HG02852 (cell line): ENCODE measurements around the gene CMKLR1.

ENCODE experiments used
- ATAC-seq: cut with Tn5 transposase; IDR thresholded peaks from one replicate; pipeline ENCODE4 v1.9.1; 2021; ENCODE audit warnings: mild to moderate bottlenecking, moderate library complexity; ENCODE audit not compliant: unreplicated experiment

The CMKLR1 gene

DNA sequence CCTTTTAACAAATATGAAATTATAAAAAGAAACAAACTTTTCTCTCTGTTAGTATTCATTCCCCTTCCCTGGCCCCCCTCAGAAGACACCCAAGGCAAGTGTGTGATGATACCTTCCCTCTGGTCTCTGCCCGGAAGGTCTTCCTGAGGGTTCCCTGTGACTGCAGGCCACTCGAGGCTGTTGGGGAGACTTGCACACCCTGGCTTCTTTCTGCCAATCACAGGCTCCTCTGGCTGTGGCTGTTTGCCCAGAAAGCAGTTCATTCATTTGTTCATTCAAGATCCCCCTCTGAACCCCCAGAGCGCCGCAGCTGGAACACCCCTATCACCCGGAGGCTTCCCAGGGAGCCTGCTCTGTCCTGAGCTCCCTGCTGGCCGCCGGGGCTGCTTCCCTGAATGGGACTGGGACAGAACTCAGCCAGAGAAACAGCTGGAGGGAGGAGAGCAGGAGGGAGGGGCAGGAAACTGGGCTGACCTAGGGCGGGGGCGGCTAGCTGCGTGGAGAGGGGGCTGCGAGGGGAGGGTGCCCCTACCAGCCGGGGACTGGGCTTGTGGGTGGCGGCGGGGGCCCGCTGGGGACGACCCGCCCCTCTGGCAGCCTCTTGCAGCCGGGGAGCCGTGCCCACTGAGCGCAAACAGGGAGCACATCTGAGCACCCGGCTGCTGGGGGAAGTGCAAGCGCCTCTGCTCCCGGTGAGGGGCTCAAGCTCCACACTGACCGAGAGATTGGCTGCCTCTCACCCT lies at the start of gene CMKLR1:
CMKLR1 (minus strand) TSS at position 397 of the 743 bp plus-strand sequence. CDS start 45,720 bp downstream, outside the sequence.
- ATAC-seq: no peak

DNA sequence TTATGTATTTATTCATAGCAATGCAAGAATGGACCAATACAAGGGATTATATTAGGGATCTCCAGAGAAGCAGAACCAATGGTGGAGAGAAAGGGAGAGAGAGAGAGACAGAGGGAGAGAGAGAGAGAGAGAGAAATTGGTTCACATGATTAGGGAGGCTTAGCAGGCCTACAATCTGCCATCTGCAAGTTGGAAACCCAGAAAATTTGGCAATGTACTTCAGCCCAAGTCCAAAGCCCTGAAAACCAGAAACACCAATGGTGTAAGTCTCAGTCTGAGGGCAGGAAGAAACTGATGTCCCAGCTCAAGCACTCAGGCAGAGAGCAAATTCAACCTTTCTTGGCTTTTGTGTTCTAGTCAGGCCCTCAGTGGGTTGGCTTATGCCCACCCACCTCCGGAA lies 48.7 kb upstream of the CMKLR1 start:
- no peak for ATAC-seq

GRCh38 chr12:108386709-108387360 lies 47.7 kb upstream of the CMKLR1 start:
- no peak for ATAC-seq

DNA sequence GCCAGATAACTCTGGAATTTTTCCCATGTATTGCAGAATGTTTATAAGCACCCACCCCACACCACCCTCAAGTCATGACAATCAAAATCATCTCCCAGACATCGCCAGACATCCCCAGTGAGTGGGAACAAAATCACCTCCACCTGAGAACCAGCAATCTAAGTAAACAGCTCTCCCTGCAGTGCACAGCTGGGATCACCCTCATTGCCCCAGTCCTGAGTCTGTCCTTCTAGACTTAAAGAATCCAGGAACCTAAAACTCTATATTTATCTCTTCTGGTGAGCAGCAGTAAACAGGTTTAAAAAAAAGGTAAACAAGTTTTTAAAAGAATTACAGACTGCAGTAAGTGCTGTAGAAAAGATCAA lies 43.3 kb upstream of the CMKLR1 start:
- no peak for ATAC-seq

GRCh38 chr12:108381787-108382436 lies 42.8 kb upstream of the CMKLR1 start:
- ATAC-seq: no peak

DNA sequence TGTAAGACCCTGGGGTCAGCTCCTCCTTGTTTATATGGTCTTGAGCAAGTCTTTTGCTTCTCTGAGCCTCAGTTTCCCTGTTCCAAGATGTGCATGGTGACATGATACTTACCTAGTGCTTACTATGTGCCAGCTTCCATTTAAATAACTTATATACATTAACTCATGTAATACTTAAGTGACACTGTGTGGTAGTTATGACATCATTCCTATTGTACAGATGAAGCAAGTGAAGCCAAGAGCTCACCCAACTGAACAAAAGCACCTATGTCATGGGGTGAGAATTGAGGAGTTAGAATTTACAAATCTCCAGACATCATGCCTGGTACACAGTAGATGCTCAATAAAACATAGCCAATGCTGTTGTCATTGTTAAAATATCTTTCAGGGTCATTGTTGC lies 41.3 kb upstream of the CMKLR1 start:
- ATAC-seq: no peak

- ATAC-seq: no peak
These were observed 40.7 kb upstream of the CMKLR1 start for GRCh38 chr12:108379823-108380222.

GRCh38 chr12:108378926-108379325 lies 39.8 kb upstream of the CMKLR1 start:
- no peak for ATAC-seq

- no peak for ATAC-seq
These were observed 38.1 kb upstream of the CMKLR1 start for GRCh38 chr12:108377260-108377659.

DNA sequence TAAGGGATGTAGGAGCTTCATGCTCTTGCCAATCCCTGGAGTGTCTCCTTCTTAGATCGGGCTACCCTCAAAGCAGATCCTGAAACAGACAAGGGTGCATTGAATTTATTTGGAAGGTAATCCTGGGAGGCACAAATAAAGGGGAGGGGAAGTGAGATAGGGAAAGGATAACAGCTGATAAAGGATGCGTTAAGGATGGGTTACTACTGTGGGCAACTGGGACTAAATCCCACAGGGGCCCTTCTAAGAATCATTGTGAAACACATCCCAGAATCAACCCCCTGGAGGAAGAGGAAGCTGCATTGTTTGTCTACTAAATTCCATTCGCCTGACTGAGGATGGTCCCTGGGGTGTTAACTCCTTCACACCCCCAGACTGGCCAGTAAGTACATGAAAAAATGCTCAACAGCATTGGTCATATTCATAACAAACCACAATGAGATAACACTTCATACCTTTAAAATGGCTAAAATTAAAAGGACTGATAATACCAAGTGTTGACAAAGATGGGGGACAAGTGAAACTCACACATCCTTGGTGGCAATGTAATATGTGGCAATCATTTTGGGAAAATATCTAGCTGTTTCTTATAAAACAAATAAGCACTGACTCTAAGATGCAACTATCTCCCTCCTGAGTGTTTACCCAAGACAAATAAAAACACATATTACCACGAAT lies 37.0 kb upstream of the CMKLR1 start:
- no peak for ATAC-seq

DNA sequence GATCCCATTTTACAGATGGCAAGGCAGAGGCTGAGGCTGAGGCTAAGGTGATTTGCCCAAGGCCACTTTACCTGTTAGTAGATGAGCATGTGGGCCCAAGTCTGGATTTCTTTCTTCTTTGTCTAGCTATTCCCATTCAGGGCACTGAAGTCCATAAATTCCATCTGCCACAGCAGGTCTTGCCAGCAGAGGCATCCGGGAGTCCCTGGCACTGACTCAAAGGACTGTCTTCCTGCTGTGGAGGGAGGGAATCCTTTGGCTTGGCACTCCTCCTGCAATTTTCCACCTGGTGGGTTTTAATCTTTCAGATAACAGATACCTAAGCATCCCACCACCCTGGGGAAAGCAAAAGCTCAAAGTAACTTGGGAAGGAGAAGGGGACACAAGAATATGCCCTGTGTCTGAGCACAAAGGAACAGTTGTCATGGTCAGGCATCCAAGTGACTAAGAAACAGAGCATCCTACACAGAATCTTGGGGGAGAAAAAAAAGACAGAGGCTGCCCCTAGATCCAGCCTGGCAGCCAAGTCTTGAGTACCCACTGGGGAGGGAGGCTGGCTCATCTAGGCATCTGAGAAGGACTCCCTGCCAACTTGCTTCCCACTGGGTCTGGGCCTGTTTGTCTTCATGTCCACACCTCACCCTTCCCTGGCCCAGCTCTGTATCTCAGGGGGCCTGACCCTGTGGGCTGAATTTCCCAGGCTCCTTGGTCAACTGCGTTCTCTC lies 35.6 kb upstream of the CMKLR1 start:
- ATAC-seq: no peak

GRCh38 chr12:108373111-108373510 lies 34.0 kb upstream of the CMKLR1 start:
- no peak for ATAC-seq

GRCh38 chr12:108371801-108372344 lies 32.8 kb upstream of the CMKLR1 start:
- ATAC-seq: no peak

DNA sequence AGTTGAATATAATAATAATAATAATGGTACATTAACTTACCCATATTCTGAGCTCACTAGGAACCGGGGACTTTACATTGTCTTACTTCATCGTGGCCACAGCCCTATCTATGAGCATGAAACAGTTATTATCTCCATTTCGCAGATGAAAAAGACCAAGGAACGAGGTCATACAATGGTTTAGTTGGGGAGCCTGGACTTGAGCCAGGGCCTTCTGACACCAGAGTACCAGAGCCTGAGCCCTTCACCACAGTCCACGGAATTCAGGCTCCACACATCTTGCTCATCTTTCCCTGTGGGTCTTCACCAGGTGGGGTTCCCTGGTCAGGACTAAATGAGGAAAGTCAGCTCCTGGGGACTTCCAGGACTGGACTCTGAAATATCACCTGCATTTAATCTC lies 31.3 kb upstream of the CMKLR1 start:
- no peak for ATAC-seq

GRCh38 chr12:108369736-108370396 lies 30.8 kb upstream of the CMKLR1 start:
- no peak for ATAC-seq

GRCh38 chr12:108368089-108368488 lies 29.0 kb upstream of the CMKLR1 start:
- no peak for ATAC-seq

DNA sequence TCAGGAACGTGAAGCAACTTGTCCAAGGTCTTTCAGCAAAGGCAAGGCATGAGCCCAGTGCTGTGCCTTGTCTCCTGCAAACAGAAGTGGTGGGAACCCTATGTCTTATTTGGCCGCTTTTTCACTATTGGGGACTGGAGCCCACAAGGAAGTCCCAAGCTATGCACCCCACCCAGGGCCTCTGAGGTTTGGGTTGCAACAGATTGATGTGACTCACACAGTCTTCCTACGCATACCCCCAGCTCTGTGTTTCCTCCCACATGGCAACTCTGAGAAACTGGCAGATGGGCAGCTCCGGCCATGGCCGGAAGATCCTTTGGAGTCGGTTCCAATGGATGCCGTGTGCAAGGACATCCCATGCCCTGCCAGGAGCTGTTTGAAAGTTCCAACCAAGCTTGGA lies 28.3 kb upstream of the CMKLR1 start:
- no peak for ATAC-seq

DNA sequence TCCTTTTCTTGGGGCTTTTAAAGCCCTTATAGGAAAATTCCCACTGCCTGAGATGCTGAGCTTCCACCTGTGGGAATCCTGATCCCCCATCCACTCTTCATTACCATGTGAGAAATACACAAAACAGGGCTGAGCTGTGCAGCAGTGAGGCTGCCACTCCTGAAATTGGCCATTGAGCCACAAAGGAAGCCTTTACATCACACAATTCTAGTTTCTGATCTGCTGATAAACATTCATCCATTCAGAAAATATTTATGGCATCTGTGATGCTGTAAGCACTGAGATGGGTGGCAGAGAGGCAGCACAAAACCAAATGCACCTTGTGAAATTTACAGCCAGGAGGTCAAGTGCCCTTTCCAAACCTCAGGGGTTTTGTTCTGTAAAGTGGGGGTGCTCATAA lies 26.2 kb upstream of the CMKLR1 start:
- no peak for ATAC-seq

GRCh38 chr12:108364879-108365278 lies 25.8 kb upstream of the CMKLR1 start:
- ATAC-seq: no peak

DNA sequence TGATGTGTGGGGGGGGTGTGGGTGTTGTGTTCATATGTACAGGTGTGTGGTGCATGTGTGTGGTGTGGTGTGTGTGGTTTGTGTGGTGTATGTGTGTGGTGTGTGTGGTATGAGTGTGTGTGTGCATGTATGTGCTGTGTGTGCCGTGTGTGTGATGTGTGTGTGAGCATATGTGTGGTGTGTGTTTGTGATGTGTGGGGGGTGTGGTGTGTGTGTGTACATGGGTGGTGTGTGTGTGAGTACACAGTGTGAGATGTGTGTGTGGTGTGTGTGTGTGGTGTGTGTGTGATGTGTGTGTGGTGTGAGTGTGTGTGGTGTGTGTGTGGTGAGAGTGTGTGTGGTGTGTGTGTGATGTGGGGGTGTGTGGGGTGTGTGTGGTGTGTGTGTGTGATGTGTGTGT lies 24.5 kb upstream of the CMKLR1 start:
- no peak for ATAC-seq
